ENCODE measurements around the gene CGB5. TPM values are rescaled to one million over a fixed set of nuclear protein-coding genes. Genes with fewer than 3 reads are reported as not detected.

Gene CGB5
- total RNA-seq, 1 experiment from 2014 or later = not detected

DNA sequence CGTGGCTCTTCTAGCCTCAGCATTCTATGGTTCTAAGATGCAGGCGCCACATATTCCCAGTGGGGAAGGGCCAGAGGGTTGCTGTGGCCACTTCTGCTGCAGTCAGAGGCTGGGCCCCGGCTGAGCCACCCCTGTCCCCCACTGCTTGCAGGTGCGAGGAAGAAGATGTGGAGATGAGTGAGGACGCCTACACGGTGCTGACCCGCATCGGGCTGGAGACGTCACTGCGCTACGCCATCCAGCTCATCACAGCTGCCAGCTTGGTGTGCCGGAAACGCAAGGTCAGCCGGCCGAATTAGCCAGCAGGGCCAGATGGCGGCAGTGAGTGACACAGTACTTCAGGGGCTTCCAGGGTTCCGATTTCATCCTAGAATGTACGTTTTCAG is 28.8 kb upstream of the CGB5 start:
- Histone ChIP-seq H3K9me2 (replicated peaks; ENCODE audit: low read length) (no peaks in the 10 kb centered on the region), H3K9ac (ENCODE audit: low read length) (no peak overlapping the region), H3F3A (ENCODE audit: low read length, unreplicated experiment) (no peaks in the 10 kb centered on the region), H3K4me2 (ENCODE audit: low read length) (no peak overlapping the region), H4K20me1 (ENCODE audit: low read length) (no peaks in the 10 kb centered on the region), H2AFZ (ENCODE audit: low read length) (no peak overlapping the region), H3K27ac (ENCODE audit: low read length) (no peak overlapping the region), H3K9me3 (ENCODE audit: low read length) (no peaks in the 10 kb centered on the region), H3K79me2 (ENCODE audit: low read length) (no peaks in the 10 kb centered on the region), H3K27me3 (ENCODE audit: low read length) (no peaks in the 10 kb centered on the region), H3K4me3 (ENCODE audit: low read length) (no peak overlapping the region), H3K36me3 (ENCODE audit: low read depth, low read length) (no peaks in the 10 kb centered on the region), H3K4me1 (ENCODE audit: insufficient read depth, low read length) (peaks cover 10% of the 10 kb centered on the region; the same call in 1 of the 2 replicates)
- ATAC-seq (no peak), DNase-seq (no peak)
- ChIA-PET POLR2A (ENCODE audit: unreplicated experiment) (no interaction called here), CTCF (no interaction called here)
- BruUV-seq (replicated peaks) = no TSS peak
- TF ChIP-seq EZH2 (IDR thresholded peaks at IDR 0.05; ENCODE audit: low read length, unreplicated experiment) = no peak
- TF ChIP-seq, protein P1, sequence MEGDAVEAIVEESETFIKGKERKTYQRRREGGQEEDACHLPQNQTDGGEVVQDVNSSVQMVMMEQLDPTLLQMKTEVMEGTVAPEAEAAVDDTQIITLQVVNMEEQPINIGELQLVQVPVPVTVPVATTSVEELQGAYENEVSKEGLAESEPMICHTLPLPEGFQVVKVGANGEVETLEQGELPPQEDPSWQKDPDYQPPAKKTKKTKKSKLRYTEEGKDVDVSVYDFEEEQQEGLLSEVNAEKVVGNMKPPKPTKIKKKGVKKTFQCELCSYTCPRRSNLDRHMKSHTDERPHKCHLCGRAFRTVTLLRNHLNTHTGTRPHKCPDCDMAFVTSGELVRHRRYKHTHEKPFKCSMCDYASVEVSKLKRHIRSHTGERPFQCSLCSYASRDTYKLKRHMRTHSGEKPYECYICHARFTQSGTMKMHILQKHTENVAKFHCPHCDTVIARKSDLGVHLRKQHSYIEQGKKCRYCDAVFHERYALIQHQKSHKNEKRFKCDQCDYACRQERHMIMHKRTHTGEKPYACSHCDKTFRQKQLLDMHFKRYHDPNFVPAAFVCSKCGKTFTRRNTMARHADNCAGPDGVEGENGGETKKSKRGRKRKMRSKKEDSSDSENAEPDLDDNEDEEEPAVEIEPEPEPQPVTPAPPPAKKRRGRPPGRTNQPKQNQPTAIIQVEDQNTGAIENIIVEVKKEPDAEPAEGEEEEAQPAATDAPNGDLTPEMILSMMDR (conservative IDR thresholded peaks at IDR 0.05; ENCODE audit: low read depth, low read length) = no peak
- no peak for TF ChIP-seq EZH2phosphoT487 (IDR thresholded peaks at IDR 0.05; ENCODE audit: borderline replicate concordance, low read length)
- intact Hi-C loops (cut with micrococcal nuclease) = no loop called here

DNA sequence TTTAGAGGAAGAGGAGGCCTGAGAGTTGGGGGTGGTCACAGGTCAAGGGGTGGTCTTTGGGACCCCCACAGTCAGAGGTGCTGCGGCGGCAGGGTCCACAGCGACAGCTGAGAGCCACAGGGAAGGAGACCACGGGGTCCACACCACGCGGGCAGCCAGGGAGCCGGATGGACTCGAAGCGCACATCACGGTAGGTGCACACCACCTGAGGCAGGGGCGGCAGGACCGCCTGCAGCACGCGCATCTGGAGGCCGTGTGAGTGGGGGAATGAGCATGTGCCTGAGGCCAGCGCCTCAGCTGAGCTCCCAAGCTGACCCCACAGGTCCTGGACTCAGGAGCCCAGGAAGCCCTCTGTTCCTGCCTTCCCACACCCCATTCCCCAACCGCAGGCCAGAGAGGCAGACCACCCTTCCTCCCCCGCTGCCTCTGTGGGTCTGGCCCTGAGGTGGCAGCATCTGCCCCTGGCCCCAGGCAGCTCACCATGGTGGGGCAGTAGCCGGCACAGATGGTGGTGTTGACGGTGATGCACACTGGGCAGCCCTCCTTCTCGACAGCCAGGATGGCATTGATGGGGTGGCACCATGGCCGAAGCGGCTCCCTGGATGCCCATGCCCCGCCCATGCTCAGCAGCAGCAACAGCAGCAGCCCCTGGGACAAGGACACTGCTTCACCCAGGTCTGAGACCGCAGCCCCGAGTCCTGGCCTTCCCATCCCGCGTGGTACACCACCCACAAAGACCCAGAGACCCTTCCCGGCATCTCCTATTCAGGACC is 27.4 kb upstream of the CGB5 start:
- CTCF ChIA-PET = interaction anchor here (0.6 kb wide), 1 partner anchor 58 kb away, joined by 4 read pairs; no protein-coding TSS in a partner anchor
- H3K36me3 ChIP-seq (ENCODE audit: low read depth, low read length) = no peaks in the 10 kb centered on the region
- H3F3A ChIP-seq (ENCODE audit: low read length, unreplicated experiment) = no peaks in the 10 kb centered on the region
- no peak overlapping the region for H2AFZ ChIP-seq (ENCODE audit: low read length)
- H3K4me2 ChIP-seq (ENCODE audit: low read length) = no peak overlapping the region
- no peak overlapping the region for H3K4me3 ChIP-seq (ENCODE audit: low read length)
- POLR2A ChIA-PET (ENCODE audit: unreplicated experiment) = no interaction called here
- no peaks in the 10 kb centered on the region for H3K79me2 ChIP-seq (ENCODE audit: low read length)
- H3K4me1 ChIP-seq (ENCODE audit: insufficient read depth, low read length) = peaks cover 10% of the 10 kb centered on the region; the same call in 1 of the 2 replicates
- TF ChIP-seq EZH2 (IDR thresholded peaks at IDR 0.05; ENCODE audit: low read length, unreplicated experiment) (no peak), EZH2phosphoT487 (IDR thresholded peaks at IDR 0.05; ENCODE audit: borderline replicate concordance, low read length) (no peak)
- TF ChIP-seq, protein P1 (conservative IDR thresholded peaks at IDR 0.05; ENCODE audit: low read depth, low read length) = no peak
- H3K27me3 ChIP-seq (ENCODE audit: low read length) = no peaks in the 10 kb centered on the region
- DNase-seq (no peak), ATAC-seq (no peak)
- no peaks in the 10 kb centered on the region for H3K9me2 ChIP-seq (replicated peaks; ENCODE audit: low read length)
- H4K20me1 ChIP-seq (ENCODE audit: low read length) = no peaks in the 10 kb centered on the region
- no peaks in the 10 kb centered on the region for H3K9me3 ChIP-seq (ENCODE audit: low read length)
- intact Hi-C loops (cut with micrococcal nuclease) = no loop called here
- no peak overlapping the region for H3K9ac ChIP-seq (ENCODE audit: low read length)
- no TSS peak for BruUV-seq (replicated peaks)
- no peak overlapping the region for H3K27ac ChIP-seq (ENCODE audit: low read length)

Measured in PC-3 (cell line).